GM12878 (cell line): ENCODE results near the gene FAS.

Experiments
- CREM ChIP-seq: IDR thresholded peaks from 2 replicates; pipeline ENCODE4 v1.6.1; 2014; ENCODE audit warnings: antibody characterized with exemption, low read depth
- EZH2 ChIP-seq: IDR thresholded peaks from 2 replicates; pipeline ENCODE4 v1.6.1; 2012; ENCODE audit warnings: low read depth, mild to moderate bottlenecking, control low read depth, inconsistent platforms, low read length, borderline replicate concordance; ENCODE audit not compliant: control insufficient read depth
- FOXM1 ChIP-seq: IDR thresholded peaks from 2 replicates; pipeline ENCODE4 v1.6.1; 2012; ENCODE audit warnings: low read depth, mild to moderate bottlenecking, inconsistent platforms, low read length, moderate library complexity
- LARP7 ChIP-seq: fragments of 450-650 bp; IDR thresholded peaks from 2 replicates; pipeline ENCODE4 v1.6.1; 2017; ENCODE audit warnings: mild to moderate bottlenecking
- MEF2A ChIP-seq: IDR thresholded peaks from 2 replicates; pipeline ENCODE4 v1.6.1; 2011; ENCODE audit warnings: low read depth, mild to moderate bottlenecking, low read length, moderate library complexity; ENCODE audit not compliant: insufficient read depth
- POLR2A ChIP-seq: IDR thresholded peaks from 2 replicates; pipeline ENCODE4 v1.6.1; 2011; ENCODE audit warnings: low read depth, mild to moderate bottlenecking, low read length
- RFX5 ChIP-seq: IDR thresholded peaks from 2 replicates; pipeline ENCODE4 v1.6.1; 2011; ENCODE audit warnings: low read depth, low read length, improper control_type of control experiment
- TF ChIP-seq, protein P1 (sequence below), 3 experiments: IDR thresholded peaks in 2 of 3; conservative IDR thresholded peaks in 1 of 3; 2 replicates each; pipeline ENCODE4 v1.5.1; 2011; ENCODE audit warnings: low read depth in 3 of 3, low read length in 3 of 3, mild to moderate bottlenecking in 3 of 3, control low read depth in 2 of 3, moderate library complexity in 2 of 3, inconsistent platforms in 1 of 3, mixed read lengths in 1 of 3; ENCODE audit not compliant: control insufficient read depth in 2 of 3, insufficient read depth in 1 of 3; ENCODE audit errors: extremely low read depth in 1 of 3

- TF ChIP-seq, protein P1, sequence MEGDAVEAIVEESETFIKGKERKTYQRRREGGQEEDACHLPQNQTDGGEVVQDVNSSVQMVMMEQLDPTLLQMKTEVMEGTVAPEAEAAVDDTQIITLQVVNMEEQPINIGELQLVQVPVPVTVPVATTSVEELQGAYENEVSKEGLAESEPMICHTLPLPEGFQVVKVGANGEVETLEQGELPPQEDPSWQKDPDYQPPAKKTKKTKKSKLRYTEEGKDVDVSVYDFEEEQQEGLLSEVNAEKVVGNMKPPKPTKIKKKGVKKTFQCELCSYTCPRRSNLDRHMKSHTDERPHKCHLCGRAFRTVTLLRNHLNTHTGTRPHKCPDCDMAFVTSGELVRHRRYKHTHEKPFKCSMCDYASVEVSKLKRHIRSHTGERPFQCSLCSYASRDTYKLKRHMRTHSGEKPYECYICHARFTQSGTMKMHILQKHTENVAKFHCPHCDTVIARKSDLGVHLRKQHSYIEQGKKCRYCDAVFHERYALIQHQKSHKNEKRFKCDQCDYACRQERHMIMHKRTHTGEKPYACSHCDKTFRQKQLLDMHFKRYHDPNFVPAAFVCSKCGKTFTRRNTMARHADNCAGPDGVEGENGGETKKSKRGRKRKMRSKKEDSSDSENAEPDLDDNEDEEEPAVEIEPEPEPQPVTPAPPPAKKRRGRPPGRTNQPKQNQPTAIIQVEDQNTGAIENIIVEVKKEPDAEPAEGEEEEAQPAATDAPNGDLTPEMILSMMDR (IDR thresholded peaks at IDR 0.05 in 2 of 3, conservative IDR thresholded peaks at IDR 0.05 in 1 of 3; ENCODE audit: control insufficient read depth in 2 of 3, extremely low read depth in 1 of 3, insufficient read depth in 1 of 3, low read depth in 3 of 3, low read length in 3 of 3): no peak
- TF ChIP-seq RFX5: no peak
- no peak for TF ChIP-seq MEF2A
- no peak for TF ChIP-seq LARP7
- no peak for TF ChIP-seq EZH2
- no peak for TF ChIP-seq FOXM1
- TF ChIP-seq CREM: no peak
- TF ChIP-seq POLR2A: no peak
These were observed 41.7 kb downstream of the FAS start for GRCh38 chr10:89032141-89032891.
